GM03348 (cell line): ENCODE measurements around the gene ANKS1A.
A peak's percentile ranks its signal among the peaks of the same experiment; 100 is the strongest.

ENCODE experiments used
- DNase-seq: peaks from one replicate; pipeline ENCODE4 v3.0.0; 2012; ENCODE audit warnings: low spot score

Gene ANKS1A

DNA sequence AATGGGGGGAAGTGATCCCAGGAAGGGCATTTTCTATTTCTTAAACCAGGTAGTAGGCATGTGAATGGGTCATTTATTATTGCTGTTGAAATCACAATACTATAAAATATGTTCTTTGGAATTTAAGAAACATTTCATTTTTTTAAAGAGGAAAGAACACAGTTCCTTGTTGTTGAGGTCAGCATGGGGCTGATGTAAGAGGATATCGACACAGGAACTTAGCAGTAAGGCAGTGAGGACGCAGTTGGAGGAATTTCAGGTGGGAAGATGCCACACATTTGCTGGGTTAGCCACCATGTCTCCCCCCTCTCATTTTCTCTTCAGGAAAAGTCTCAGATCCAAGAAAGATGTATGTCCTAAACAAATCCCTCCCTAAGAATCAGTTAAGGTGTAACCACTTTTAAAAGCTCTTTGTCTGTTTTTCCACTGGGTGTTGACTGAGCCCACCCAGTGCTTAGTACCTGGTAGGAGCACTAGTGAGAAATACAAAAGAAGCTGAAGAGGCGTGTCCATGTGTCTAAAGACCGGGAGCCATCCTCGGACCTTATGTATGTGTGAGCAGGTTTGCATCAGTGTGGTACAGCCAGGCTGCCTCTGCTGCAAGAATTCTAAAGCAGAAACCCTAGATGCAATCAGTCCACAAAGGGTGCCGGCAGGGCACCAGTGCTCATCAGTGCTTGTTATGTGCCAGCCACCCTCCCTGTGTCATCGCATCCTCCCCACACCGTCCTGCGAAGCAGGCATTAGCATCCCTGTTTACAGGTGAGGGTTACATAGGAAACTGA, 153.2 kb downstream of the ANKS1A start:
- DNase-seq = no peak

DNA sequence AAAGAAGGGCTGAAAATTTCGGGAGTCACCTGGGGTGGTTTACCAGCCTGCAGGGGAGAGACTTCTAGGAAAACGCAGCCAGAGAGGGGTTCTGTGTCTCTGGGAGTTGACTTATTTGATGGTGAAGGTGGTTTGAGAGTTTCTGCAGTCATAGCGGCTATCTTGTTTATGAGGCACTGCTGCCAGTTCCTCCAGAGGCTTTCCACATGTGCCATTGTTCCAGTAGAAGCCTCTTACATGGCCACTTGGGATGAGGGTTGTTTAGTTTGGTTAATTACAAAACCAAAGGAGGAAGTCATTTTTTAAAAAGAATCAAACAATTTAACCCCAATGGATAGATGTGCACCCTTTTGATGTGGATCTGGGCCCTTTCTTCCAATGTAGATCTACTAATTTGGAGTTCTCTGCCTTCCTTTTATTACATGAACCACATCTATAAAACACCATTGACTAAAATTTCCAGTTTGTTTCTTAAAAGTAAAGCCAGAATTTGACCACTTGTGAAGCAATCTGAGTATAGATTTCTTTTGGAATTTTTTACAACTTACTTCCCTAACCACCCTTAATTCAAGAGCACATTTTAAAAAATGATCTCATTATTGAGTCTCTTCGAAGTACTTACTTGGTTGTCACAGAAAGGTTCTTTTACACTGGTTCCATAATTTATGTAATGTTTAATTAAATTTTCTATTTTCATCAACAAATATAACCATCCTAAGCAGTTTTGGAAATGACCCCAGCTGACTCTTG, 154.5 kb downstream of the ANKS1A start:
- no peak for DNase-seq

DNA sequence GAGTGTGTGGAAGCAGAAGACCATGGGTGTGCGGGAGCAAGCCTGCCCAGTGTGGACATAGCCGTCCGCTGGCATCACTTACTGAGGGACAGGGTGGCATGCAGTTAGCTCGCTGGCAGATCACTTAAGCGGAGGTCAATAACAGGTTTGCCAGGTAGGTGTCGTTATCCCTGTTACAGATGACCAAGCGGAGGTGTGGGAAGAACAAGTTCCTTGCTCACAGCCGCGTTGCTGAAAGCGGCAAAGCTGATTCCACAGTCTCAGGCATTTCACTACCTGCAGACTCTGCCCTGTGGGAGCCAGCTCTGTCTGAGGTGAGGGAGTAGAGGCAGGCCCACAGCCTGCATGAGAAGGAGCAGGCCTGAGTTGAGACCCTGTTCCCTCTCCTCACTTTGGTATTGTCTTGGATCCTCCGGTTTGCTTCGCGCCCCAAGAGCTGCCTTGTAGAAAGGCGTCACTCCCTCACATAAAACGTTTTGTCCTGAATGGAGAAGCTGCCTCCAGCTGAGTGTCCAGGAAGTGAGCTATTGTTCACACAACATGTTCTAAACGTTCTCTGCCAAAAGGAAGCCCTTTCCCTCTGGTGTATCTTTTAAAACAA, 155.2 kb downstream of the ANKS1A start:
- peak; percentile 31 for DNase-seq

DNA sequence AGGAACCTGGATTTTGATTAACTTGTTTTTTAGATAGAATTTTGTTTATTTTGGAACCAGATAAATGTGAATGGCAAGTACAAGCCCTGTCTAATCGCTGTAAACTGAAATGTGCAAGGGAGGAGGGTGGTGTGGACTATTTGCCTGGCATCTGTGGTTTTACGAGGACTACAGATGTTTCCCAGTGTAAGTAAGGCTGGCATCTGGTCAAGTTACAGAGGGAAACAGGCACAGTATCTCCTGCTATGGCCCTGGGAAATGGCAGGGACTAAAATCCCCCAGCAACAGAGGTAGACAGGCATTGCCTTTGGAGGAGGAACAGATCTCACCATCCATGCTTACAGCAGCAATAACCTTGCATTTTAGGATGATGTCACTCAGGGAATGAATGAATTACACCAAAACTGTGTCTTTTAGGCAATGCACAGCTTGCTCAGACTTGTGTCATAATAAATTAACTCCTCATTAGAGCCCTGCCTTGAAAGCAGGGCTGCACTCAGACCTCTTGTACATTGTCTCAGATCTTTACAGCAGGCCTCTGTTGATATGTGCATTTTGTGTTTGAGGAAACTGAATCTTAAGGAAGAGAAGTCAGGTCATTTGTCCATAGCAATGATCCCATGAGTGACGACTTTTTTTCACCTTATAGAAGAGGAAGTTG, 155.8 kb downstream of the ANKS1A start:
- DNase-seq = no peak

DNA sequence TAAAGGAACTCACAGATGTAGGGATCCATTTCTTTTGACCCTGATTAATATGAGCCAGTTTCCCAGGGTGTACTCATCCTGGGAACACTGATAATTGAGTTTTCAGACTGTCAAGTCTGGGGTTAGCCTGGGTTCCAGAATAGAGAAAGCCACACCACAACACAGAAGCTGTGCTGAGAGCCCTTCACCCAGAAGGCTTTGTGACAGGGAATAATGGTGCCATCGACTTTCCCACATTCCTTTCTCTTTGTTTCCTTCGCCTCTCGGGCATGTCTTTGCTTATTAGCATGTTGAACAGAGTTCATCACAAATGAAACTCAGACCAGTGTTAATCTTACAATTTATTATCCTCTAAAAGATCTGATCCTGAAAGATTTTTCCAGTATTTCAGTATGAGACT, 157.0 kb downstream of the ANKS1A start:
- DNase-seq = no peak

DNA sequence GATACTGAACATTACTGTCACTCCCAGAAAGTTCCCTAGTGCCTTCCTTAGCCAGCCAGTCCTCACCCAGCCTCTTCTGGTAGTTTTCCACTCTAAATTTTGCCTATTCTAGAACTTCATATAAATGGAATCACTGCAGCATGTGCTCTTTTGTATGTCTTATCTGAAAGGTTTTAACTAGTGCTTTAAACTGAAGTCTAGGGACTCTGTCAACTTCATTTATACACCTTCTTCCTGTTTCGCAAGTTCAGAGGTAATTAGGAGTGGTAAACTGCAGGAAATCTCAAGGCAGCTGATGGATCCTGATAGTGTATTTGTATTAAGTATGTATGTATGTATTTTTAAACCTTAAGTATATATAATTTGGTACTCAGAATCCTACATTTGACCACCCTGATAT, 157.8 kb downstream of the ANKS1A start:
- no peak for DNase-seq

DNA sequence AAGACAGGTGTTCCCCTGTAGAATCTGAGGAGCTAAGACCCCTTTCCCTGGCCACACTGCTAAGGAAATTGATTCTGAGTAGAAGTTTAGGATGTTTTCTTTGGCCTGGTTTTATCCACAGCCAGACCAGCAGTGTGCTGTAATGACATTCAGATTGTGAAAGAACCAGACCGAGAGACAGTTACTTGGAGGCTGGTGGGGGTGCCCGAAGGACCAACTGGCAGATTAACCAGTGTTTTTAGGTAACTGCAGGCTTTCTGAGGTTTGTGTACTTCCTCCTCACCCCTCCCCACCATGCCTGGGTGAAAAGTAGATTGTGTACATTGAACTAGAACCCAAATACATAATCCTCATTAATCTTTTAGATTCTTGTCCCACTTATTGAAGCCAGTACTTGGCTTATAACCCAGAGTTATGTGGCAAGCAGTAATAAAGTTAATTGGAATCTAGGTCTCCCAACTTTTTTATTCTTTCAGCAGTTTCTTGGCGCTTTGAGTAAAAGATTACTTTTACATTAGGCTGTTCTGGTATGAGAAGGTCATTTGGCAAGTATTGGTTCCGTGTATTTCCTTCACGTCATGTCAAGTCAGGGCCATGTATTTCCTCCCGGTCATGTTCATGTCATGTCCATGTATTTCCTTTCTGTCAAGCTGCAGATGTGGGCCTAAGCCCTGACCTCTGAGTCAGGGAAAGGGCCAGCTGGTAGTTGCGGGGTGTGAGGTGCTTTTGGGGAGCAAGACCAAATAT, 158.4 kb downstream of the ANKS1A start:
- peak; percentile 77 for DNase-seq

DNA sequence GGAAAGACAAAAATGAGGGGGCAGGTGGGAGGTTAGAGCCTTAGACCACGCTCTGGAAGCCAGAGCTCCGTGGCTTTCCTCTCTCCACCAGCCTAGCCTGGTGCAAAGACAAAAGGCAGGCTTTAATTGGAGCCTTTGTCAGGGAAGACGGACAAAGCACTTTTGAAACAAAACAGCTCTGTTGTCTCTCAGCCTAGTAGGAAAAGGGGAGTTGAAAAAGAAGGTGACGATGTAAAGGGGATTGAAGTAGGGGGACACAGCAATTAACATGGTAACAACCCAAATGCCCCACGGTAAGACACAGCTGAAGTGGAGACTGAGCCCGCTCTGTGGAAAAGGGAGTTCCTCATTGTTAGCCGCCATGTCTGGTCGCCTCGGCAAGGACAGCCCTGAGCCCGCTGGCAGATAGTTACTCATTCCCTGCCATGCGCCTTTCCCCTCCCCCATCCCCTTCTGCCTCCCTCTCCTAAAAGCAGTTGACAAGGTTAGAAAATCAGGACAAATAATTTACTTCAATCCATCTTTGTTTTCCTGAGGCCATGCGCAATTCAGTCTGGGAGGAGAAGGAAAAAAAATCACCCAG, 159.1 kb downstream of the ANKS1A start:
- no peak for DNase-seq

DNA sequence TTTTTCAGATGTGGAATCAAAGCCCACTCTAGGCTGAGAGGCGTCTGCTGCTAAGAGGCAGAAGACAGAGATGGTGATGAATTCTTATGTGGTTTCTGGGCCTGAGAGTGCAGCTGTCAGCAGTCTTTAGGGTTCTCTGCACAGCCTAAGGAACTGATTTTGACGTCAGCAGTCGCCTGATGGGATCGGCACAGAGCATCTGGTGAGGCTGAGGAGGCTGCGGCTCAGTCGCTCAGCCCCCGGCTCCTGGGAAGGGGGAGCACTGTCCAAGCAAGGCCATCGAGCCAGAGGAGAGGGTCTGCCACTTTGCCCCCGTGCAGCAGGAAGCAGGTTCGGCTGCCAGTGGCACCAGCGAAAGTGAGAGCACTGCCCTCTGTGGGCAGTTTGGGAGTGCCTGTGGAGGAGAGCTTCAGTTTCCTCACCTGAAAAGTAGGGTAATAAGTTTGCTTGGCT, 159.6 kb downstream of the ANKS1A start:
- DNase-seq = peak; percentile 46

DNA sequence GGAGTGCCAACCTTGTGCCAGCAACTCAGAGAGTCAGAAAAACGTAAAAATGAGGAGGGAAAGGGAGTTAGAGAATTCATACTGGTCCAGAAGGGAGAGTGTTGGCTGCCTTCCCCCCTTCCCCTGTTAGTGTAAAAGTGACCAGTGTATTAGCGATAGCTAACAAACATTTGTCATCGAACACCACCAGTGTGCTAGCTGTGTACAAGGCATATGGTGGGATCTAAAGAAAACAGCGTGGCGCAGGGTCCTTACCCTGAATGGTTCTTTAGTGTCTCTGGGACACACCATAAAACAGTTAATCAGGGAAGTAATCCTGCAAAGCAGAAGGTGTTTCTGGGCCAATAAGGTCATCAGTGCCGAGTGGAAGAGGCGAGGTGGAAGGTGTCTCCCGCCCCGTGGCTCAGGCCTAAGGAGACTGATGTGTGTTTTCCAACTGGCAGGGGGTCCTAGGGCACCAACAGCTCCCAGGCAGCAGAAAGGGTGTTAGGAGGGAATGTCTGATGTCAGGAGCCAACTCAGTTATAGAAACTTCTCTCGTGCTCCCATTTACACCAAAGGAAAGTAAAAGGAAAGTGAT, 160.2 kb downstream of the ANKS1A start:
- DNase-seq = no peak

DNA sequence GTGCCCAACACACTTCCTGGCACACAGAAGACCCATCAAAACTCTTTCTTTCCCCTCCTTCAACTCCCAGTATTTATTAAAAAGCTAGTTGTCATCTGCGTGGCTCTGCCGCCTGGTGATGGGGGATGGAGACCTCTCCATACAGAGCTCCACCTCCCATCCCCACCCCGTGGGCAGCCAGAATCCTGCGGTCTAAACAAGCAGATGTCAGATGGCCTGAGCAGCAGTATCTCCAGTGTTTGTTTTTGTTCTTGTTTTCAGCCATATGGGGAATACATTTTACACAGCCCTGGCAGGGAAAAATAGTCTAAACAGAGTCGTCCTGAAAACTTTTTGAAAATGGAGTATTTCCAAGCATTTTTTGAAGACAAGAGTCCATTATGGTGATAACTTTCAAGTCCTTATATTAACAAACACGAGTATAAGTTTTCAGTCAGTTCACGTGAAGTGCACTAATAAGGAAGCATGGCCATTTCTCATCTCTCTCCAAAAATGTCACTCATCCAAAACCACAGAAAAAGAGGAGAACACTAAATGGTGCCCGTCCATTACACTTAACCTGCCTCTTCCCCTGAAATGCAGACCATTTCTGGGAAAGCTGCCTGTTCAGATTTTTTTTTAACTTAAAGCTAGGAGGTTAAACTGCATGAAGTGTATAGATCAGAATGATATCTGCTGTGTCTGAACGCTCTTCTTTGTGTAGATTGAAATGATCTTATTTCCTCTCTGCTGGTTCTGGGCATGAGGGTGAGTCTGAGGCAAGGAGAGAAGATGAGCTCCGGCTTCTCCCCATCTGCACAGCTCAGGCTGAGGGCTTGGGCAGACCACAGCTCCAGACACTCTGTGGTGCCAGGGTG, 161.1 kb downstream of the ANKS1A start:
- DNase-seq = peak; percentile 87

DNA sequence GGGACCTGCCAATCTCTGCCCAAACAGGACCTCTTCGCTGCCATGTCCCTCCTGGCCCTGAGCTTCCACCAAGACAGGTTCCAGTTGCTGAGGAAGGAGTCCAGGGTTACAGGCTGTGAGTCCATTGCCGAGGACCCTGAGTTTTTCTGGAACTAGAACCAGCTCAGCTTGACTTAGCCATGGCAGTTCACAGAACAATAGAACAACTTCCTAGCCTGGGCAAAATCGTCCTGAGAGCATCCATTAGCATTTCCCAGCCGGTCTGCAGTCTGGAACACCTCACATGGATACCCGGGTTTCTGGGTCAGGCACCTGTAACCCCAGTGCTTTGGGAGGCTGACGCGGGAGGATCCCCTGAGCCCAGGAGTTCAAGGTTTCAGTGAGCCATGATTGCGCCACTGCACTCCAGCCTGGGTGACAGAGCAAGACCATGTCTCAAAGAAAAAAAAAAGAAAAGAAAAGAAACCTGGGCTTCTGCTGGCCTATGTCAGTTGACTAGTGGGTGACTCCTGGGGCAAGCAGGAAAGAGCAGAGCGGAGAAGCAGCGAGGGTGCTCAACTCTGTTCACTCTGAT, 161.8 kb downstream of the ANKS1A start:
- no peak for DNase-seq

DNA sequence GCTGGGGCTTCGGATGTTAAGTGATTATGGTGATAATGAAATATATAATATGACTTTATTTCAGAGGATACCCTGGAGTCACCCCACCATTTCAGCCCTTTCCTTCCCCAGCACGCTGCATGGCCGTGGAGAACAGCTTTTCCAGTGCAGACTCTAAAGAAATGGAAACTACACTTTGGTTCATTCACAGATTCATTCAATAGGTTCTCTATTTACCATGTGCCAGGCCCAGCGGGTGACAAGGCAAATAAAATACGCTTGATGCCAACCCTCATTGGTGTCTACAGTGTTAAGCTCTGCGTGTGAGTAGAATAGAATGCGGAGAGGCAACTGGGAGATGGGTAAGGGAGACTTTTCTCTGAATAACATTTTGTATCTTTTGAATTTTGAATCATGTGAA, 162.3 kb downstream of the ANKS1A start:
- DNase-seq = no peak

DNA sequence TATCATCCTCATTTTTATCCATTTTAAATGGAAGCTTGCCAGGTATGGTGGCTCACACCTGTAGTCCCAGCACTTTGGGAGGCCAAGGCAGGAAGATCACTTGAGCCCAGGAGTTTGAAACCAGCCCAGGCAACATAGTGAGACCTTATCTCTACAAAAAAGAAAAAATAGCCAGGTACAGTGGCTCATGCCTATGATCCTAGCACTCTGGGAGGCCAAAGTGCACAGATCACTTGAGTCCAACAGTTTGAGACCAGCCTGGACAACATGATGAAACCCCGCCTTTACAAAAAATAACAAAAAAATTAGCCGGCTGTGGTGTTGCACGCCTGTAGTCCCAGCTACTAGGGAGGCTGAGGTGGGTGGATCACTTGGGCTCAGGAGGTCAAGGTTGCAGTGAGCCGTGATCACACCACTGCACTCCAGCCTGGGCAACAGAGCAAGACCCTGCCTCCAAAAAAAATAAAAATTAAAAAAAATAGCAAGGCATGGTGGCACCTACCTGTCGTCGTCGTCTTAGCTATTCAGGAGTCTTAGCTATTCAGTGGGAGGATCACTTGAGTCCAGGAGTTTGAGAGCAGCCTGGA, 163.0 kb downstream of the ANKS1A start:
- no peak for DNase-seq

DNA sequence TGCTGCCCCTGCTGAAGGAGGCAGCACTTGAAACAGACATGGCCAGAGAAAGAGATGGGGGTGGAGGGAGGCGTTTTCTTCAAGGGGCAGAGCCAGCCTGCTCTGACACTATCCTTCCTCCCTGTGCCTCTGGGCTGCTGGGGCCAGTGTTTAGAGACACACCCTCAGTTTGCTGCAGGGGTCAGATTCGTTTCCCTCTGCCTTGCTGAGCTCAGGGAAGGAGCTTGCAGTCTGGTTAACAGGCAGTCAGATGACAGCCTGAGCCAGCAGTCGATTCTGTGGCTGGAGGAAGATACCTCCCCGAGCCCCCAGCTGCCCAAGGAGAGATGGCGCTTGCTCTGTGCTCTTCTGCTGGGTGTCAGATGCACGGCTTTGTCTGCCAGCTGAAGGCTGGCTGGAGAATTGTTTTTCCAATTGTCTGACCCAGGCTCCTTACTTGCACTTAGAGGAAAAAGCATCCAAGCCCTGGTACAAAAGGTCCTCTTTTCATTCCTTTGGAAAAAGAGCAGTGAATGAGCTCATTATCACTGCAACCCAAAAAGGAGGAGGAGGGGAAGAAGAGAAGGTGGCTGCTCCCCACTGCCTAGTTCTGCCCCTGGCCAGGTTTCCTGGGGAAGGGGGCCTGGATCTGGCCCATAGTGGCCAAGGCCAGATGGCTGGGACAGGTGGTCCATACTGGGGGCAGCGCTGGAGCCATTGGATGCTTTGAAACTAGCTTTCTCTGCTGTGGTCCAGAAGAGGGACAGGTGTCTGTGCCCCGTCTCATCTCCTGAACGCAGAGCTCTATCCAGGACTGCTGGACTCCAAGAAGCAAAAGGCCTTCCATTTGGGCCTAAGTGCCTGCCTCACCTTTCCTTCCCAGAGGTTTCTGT, 163.9 kb downstream of the ANKS1A start:
- DNase-seq = peak; percentile 24

DNA sequence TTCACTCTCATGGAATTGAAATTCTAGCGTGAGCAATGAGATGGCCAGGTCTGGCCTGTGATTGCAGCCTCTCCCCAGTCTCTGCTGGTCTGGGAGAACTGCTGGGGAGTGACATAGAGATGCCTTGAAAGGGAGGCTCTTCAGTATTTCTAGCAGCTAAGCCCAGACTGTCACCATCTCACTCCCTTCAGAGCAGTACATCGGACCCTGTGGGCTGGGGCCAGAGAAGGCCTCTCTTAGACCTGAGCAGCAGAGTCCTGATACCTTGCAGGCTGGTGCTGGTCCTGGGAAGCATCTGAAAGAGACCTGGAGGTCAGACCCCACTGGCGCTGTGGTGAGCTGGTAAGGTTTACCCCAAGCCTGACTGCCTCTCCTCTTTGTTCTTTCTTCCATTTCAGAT, 164.6 kb downstream of the ANKS1A start:
- no peak for DNase-seq

DNA sequence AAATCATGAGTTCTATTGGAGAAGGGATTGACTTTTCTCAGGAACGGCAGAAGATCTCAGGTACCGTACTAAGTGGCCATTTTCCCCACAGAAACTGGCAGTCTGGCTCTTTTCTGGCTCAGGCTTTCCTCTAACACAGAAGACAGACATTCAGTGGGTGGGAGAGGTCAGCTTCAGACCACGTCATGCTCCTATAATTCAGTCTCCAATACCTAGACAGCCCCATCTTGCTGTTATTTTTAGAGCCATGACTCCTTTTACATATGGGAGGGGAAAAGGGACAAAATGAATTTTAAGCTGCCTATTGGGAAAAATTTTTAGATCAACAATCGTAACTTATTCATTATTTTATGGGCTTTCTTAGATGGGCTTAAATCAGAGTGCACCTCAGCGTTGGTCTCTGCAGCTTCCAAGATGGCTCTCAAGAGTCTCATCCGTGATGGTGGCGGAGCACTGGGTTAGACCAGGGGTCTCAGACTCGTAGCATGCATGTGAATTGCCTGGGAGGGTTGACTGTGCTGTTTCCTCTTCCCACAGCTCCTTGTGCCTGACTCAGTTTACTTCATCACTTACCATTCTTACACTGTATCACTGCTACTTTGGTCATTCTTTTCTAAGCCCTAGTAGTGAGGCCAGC, 165.2 kb downstream of the ANKS1A start:
- DNase-seq = no peak

DNA sequence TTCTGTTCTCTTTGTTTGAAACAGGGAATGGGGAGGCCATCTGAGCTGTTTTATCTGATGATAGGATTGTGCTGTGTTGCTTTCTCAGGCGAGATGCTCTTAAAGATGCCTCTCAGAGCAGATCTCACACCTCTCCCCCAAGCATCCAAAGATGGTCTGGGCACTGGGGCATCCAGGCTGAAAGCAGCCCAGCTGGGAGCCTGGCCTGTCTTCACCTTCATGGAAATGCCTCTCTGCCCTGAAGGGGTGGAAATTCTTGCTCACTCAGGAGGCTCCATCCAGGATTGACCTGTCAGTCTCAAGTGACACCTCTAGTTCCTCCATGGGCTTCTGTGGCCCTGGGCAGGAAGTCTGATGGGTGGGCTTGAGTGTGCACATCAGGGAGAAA, 165.7 kb downstream of the ANKS1A start:
- DNase-seq = no peak
